Gastroesophageal sphincter (tissue), 3 donors: ENCODE measurements around the gene CR1.

ENCODE experiments used
- EP300 ChIP-seq: sonication (generic); formaldehyde crosslinking; IDR thresholded peaks from one replicate; pipeline ENCODE4 v1.6.1; 2017; ENCODE audit warnings: antibody characterized with exemption, mild to moderate bottlenecking
- POLR2A ChIP-seq, 2 donors: fragments of 450-650 bp; IDR thresholded peaks; one replicate each; pipeline ENCODE4 v1.6.1; 2017; ENCODE audit warnings: antibody characterized with exemption in 2 of 2, mild to moderate bottlenecking in 2 of 2, moderate library complexity in 1 of 2
- POLR2AphosphoS5 ChIP-seq: sonication (generic); formaldehyde crosslinking; IDR thresholded peaks from one replicate; pipeline ENCODE4 v1.6.1; 2017; ENCODE audit warnings: antibody characterized with exemption
- TF ChIP-seq, protein P1 (sequence below), 4 experiments: fragments of 200-600 bp in 2 of 4; fragments of 450-650 bp in 2 of 4; sonication (generic) in 1 of 4; IDR thresholded peaks; one replicate each; pipeline ENCODE4 v1.5.1; 2017 to 2019; ENCODE audit warnings: antibody characterized with exemption in 4 of 4, mild to moderate bottlenecking in 2 of 4, moderate library complexity in 2 of 4

DNA sequence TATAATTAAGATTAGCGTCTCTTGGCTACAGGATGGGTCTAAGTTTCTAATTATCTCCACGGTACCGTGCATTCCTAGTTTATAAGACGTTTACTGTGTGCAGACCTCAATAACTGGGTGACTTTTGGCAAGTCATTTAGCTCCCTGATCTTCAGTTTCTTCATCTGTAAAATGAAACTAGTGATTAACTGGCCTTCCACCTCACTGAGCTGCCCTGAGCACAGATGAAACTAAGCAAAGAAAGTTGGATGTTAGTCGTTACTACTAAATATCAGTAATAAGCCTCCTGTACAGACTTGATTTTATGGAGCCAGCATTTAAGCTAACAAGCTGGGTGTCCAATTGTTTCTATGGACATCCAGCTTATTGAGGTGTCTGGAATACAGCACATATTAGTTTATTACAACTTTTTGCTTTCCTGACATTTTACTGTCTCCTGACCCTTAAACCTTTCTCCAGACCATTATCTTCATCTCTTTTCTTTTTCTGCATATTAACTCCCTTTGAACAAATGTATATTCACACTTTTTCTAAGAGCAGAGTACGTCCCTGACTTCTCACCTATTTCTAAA lies 40.7 kb upstream of the CR1 start:
- TF ChIP-seq POLR2AphosphoS5 (no peak), EP300 (no peak), POLR2A (IDR thresholded peaks at IDR 0.05) (no peak)
- TF ChIP-seq, protein P1, sequence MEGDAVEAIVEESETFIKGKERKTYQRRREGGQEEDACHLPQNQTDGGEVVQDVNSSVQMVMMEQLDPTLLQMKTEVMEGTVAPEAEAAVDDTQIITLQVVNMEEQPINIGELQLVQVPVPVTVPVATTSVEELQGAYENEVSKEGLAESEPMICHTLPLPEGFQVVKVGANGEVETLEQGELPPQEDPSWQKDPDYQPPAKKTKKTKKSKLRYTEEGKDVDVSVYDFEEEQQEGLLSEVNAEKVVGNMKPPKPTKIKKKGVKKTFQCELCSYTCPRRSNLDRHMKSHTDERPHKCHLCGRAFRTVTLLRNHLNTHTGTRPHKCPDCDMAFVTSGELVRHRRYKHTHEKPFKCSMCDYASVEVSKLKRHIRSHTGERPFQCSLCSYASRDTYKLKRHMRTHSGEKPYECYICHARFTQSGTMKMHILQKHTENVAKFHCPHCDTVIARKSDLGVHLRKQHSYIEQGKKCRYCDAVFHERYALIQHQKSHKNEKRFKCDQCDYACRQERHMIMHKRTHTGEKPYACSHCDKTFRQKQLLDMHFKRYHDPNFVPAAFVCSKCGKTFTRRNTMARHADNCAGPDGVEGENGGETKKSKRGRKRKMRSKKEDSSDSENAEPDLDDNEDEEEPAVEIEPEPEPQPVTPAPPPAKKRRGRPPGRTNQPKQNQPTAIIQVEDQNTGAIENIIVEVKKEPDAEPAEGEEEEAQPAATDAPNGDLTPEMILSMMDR (IDR thresholded peaks at IDR 0.05), result no peak
